ENCODE data around the gene OSBP2.

GRCh38 chr22:30827646-30828045, 133.0 kb downstream of the OSBP2 start:
- TF ChIP-seq CTCF (IDR thresholded peaks at IDR 0.05 in 8 of 11, conservative IDR thresholded peaks at IDR 0.05 in 3 of 11) = no peak
- no peak for TF ChIP-seq POLR2A (IDR thresholded peaks at IDR 0.05)
- no peak for TF ChIP-seq POLR2AphosphoS5 (IDR thresholded peaks at IDR 0.05)
